Lung microvascular endothelial cell (primary cell): ENCODE measurements around the gene PCSK6. TPM values are rescaled to one million over a fixed set of nuclear protein-coding genes. Genes with fewer than 3 reads are reported as not detected.

Source experiments
- DNase-seq, 2 donors: peaks; one replicate each; pipeline versions ENCODE4 v3.0.0 to v3.0.0-alpha.2; 2010; ENCODE audit warnings: low read depth in 2 of 2
- total RNA-seq: library from RNA; depleted of rRNA; stranded (reverse); fragments of >200 nt; gene quantifications from 2 replicates; pipeline ENCODE4 v1.2.1, GENCODE V29; 2014

PCSK6 gene
- total RNA-seq, 1 donor from 2014 or later, result 38.9 TPM

DNA sequence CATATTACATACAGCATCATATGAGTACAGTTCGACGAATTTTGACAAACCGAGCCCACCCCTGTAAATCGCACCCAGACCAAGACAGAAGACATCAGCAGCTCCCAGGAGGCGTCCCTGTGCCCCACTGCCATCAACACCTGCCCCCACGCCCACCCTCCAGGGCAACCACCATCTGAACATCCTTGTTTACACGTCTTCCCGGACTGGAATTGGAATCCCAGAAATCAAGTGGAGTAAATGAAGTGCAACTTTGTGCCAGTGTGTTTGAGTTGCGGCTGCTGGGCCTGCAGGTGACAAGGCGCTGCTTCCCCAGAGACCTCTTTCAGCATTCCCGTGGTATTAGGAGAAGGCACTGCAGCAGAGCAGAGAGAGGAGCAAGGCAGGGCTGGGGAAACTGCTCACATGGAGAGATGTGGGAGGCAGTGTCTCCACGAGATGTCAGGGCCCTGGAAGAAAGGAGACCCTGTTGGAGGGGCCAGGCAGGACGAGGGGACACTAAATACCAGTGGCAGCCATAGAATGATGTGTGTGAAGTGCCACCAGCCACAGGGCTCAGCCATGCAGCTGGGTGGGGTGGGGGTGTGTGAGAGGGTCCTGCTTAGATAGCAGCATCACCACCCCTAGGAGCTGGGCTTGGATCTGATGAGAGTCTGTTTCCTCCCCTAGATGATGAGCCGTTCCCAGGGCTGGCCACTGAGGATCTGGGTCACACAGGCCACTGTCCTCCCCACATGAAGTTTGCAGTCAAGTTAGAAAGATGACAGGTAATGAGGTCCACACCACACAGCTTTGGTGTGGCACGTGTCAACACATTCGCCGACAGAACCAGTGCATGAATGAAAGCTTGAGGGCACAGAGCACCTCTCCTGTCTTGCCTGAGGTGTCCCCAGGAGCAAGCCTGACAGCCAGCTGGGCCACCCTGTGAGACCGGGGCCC is 33.4 kb upstream of the PCSK6 start:
- no peak for DNase-seq

GRCh38 chr15:101522091-101522490 is 32.6 kb upstream of the PCSK6 start:
- DNase-seq, result no peak

- DNase-seq, result no peak
Measured at GRCh38 chr15:101521591-101521990, 32.1 kb upstream of the PCSK6 start.

- DNase-seq, result no peak
Measured at GRCh38 chr15:101521069-101521468, 31.6 kb upstream of the PCSK6 start.

DNA sequence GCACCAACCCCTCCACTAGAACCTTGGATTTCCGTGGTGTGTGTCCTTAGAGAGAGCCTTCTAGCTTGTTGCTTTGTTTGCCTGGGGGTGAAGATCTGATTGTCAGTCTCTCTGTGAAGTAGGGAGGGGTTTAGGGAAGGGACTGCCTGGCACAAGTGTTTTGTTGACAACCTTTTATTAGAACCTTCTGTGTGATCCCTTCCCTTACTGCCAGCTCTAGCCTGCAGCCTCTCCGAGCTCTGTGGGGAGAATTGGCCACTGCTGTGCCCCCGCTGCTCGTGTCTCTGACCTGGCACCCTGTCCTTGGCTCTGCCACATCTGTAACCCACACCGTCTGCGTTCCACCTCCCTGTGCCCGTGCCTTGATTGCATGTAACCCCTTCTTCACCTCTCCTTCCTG is 30.9 kb upstream of the PCSK6 start:
- DNase-seq, result no peak

- DNase-seq, result no peak
Measured at GRCh38 chr15:101517504-101517903, 28.0 kb upstream of the PCSK6 start.

- no peak for DNase-seq
Measured at GRCh38 chr15:101514318-101514717, 24.8 kb upstream of the PCSK6 start.

GRCh38 chr15:101511717-101512116 is 22.2 kb upstream of the PCSK6 start:
- DNase-seq, result no peak

DNA sequence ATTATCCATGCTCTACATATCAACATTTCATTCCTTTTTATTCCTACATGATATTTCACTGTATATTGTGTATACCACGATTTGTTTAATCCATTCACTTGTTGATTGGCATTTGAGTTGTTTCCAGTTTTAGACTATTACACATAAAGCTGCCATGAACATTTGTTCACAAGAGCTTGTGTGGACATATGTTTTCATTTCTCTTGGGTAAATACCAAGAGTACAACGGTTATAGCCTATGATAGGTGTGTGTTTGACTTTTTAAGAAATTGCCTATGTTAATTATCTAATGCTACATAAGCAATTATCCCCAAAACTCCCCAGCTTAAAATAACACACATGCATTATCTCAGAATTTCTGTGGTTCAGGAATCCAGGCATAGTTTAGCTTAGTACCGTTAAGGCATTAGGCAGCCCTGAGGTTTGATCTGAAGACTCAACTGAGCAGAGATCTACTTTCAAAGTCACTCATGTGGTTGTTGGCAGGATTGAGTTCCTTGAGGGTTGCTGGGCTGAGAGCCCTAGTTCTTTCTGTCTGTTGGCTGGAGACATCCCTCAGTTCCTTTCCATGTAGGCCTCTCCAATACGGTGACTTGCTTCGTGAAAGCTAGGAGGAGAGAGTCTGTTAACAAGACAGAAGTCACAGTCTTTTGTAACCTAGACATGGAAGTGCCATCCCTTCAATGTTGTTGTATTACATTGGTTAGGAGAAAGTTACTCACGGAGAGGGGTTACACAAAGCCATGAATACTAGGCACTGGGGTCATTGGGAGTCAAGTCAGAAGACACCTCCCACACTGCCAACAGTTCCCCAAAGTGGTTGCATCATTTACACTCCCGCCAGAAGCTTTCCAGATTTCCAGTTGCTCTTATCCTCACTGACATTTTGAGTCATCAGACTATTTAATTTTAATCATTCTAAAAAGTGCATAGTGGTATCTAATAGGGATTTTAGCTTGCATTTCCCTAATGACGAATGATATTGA is 21.0 kb upstream of the PCSK6 start:
- DNase-seq, result no peak

DNA sequence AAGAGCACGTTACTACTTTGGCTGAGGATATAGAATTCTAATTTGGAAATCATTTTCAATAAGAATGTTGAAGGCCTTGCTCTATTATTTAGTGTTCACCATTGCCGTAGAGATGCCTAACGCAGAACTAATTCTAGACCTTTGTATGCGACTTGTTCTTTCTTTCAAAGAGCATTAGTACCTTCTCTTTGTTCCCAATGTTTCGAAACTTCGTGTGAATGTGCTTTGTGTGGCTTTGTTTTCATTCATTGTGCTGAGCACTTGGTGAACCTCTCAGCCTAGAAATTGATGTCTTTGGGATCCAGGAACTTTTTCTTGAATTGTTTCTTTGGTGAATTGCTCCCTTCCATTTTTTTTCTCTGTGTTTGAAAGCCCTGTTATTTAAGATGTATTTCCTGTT is 19.8 kb upstream of the PCSK6 start:
- DNase-seq, result no peak

- DNase-seq, result no peak
Measured at GRCh38 chr15:101506491-101506890, 17.0 kb upstream of the PCSK6 start.

GRCh38 chr15:101505610-101506337 is 16.3 kb upstream of the PCSK6 start:
- no peak for DNase-seq

DNA sequence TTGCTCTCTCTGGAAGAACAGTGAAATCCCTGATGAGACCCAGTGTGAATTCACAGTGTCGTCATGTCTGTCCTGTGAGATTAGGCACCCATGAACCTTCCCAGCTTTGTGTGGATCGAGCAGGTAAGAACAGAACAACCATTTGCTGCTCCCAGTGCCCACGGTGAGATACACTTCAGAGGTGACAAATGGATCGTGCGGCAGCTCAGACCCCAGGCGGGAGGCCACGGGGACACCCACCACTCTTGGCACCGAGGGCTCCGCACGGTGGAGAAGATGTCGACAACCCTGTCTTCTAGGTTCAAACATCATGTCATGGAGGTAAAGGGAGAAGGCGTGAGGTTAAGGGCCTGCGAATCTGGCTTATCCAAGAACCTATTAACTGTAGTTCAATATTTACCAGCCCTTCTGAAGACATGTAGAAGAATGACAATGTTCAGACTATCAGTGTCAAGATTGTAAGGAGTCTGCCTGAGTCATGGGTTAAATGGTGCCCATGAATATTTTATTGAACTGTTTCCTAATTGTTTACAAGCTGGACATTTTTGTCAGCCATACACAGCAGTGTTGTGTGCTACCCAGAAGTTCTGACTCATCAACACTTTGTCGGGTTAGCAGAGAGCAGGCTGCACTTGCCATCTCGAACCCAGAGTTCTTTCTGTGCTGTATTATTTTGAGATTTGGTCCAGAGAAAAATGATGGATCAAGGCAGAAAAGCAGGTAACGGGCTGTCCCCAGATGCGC is 15.5 kb upstream of the PCSK6 start:
- no peak for DNase-seq

GRCh38 chr15:101504373-101504772 is 14.9 kb upstream of the PCSK6 start:
- DNase-seq, result no peak

- DNase-seq, result no peak
Measured at GRCh38 chr15:101503296-101503599, 13.7 kb upstream of the PCSK6 start.

DNA sequence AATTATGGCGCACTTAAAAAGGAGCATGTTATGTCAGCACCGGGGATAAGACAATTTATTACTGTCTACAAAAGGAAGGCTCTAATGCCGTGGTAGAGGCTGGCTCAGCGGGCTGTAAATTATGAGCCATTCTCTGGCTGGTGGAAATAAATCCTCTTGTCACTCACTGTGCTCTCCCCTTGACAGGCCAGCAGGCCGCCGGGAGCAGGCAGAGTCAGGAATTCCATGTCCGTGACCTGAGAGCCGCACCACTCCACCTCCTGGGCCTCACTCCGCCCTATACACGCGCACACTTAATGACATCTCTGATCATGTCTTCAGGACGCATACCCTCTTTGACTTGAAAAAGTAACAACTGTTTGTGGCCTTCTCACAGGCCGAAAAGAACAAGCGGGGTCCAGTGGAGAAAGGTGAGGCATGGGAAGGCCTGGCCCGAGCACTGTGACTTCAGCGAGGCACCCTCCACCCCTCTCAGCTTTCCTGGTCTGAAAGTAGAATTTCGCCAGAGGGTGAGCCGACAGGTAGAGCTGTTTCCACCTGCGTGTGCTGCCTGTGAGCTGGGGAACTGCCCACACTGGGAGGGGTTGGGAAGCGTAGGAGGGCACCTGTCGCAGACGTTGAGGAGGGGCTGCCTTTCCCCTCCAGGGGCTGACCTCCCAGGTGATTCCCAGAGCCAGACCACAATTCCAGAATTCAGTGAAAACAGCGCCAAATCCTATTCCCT is 13.2 kb upstream of the PCSK6 start:
- no peak for DNase-seq

GRCh38 chr15:101501703-101502373 is 12.3 kb upstream of the PCSK6 start:
- DNase-seq, result peak; percentile 28 to 62

DNA sequence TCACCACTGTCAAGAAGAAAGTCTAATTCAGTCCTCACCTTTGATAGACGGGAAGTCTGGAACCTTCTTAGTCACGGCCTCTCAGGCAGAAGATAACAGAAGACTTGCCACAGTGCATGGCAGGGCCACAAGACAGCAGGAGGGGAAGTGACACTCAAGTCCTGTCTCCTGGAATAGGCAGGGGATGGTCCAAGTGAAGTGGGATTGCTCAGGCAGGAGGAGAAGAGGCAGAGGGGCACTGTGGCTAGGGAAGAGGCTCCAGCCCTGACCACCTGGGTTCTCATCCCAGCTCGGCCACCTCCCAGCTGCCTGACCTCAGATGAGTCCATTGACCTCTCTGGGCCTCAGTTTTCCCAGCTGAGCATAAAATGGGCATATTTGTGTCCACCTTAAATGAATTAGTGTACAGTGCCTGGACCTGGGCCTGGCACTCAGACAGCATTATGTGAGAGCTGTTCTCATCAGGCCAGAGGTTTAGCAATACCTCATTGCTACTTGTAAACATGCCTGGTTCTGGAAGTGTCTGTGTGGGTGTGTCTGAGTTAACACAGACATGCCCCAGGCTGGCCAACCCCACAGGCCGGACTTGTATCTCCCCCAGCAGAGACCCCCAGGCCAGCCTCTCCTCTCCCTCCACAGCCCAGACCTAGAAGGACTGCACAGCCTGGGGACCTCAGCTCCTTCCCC is 11.5 kb upstream of the PCSK6 start:
- no peak for DNase-seq
